Measurements from ENCODE around the gene MIEF2.

GRCh38 chr17:18238299-18238698 lies 22.2 kb upstream of the MIEF2 start:
- TF ChIP-seq, protein P1, sequence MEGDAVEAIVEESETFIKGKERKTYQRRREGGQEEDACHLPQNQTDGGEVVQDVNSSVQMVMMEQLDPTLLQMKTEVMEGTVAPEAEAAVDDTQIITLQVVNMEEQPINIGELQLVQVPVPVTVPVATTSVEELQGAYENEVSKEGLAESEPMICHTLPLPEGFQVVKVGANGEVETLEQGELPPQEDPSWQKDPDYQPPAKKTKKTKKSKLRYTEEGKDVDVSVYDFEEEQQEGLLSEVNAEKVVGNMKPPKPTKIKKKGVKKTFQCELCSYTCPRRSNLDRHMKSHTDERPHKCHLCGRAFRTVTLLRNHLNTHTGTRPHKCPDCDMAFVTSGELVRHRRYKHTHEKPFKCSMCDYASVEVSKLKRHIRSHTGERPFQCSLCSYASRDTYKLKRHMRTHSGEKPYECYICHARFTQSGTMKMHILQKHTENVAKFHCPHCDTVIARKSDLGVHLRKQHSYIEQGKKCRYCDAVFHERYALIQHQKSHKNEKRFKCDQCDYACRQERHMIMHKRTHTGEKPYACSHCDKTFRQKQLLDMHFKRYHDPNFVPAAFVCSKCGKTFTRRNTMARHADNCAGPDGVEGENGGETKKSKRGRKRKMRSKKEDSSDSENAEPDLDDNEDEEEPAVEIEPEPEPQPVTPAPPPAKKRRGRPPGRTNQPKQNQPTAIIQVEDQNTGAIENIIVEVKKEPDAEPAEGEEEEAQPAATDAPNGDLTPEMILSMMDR (IDR thresholded peaks at IDR 0.05; ENCODE audit: insufficient read depth, low read length, poor library complexity, severe bottlenecking), result no peak
- no peak for TF ChIP-seq EZH2phosphoT487 (conservative IDR thresholded peaks at IDR 0.05; ENCODE audit: low read length)
